ENCODE measurements around the gene ARHGAP22.

DNA sequence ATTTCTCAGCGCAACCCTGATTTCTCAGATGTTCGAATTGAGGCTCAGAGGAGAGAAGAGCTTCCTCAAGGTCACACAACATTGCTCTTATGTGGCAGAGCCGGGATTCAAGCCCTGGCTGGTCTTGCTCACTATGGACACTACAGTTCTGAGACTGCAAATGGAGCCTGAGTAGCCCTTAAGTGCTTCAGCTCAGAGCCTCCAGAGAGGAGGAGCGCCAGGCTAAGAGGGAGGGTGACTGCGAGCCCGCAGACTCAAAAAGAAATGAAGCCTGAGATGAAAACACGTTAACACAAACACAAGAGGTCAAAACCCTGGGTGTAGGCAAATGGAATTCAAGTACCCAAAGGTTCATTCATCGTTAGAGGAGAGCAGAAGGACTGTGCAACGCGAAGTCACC is 13.9 kb downstream of the ARHGAP22 start:
- no peak for TF ChIP-seq POLR2A (IDR thresholded peaks at IDR 0.05)
- no peak for TF ChIP-seq CTCF (IDR thresholded peaks at IDR 0.05)

Data from heart left ventricle (tissue), 13 donors.